ENCODE data around the gene LZTR1. TPM values are rescaled to one million over a fixed set of nuclear protein-coding genes. Genes with fewer than 3 reads are reported as not detected.
"Not testable (repeated sequence)": the region's sequence is repeated elsewhere in the genome, so short reads cannot be mapped to it uniquely, and the experiment has no call there.

The LZTR1 gene
- total RNA-seq, 2 donors from 2014 or later: 46.1 to 56.3 TPM

DNA sequence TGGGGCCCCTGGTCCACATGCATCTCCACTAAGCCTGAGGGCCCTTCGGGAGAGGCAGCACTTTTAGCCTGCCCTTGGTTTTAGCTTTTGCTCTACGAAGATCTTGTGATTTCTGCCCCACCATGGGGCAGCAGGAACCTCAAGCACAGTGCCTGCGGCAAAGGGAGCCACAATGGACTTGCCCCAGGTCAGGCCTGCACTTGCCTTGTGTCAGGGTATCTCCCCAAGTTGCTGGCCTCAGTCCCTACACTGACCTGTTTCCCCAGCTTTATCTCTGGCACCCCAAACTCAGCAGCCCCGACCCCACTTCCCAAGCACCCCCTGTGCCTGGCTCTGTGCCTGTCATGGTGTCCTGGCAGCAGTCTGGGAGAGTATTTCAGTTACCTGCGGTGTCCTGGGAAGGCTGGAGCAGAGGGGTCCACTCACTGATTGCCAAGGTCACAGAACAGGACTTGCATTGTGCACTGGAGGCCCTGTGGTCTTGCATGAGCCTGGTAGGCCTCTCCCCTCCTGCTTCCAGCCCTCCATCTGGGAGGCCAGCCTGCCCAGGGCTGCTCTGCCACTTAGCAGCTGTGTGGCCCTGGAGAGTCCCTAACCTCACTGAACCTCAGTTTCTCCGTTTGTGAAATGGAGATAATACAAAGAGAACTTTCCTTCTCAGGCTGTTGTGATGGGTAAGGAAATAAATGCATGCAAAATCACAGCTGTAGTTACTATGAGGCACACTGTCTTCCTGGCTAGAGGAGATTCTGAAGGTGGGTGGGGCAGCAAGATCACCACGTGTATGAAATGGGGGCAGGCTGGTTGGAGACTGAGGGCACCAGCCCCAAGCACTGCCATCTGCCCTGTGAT lies 18.7 kb upstream of the LZTR1 start:
- intact Hi-C loops (cut with DNase I): loop anchor here in 1 of 2 donors (2.0 kb wide), 2 partner anchors 15 to 31 kb away; no protein-coding TSS in a partner anchor
- DNase-seq (ENCODE audit: low spot score): no peak

DNA sequence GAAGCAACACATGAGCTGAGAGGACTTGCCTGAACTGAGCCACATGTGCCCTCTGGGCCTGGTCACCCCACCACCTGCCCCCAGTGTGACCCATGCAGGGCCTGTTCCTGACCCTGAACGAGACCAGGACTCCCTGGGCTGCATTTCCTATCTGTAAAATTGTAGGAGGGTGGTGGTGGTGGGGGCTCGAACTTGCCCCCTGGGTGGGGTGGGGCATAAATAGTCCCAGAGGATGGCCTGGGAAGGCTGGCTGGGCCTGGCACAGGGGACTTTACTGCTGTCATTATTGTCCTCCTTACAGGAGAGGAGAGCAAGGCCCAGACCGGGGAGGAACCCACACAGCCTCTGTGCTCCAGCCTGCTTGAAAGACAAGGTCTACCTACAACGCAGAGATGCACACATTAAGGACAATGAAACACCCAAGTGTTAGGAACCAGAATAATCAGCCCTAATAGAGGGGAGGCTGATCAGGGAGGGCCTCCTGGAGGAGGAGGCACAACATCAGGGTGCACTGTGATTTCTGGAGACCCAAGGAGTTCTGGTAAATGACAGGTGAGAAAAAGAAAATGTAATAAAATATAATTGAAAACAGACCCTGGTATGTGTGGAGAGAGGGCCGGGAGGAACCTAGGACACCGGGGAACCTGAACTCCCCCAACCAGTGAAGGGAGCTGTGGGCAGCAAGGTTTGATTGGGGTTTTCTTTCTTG lies 17.9 kb upstream of the LZTR1 start:
- intact Hi-C loops (cut with DNase I): loop anchor here in 1 of 2 donors (2.0 kb wide), 2 partner anchors 15 to 31 kb away; no protein-coding TSS in a partner anchor
- no peak for DNase-seq (ENCODE audit: low spot score)

DNA sequence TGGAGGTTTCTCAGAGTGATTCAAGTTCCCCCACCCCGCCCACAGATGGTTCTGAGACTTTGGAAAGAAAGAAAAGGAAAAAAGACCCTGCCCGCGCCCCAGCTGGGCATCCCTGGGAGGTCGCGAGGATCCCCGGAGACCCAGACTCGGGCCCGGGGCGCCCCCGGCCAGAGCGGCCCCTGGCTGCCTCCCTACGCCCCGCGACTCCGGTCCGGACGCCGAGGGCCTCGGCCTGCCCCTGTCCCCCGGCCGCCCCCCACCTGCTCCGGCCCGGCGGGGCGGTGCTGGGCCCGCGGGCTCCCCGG lies 17.3 kb upstream of the LZTR1 start:
- intact Hi-C loops (cut with DNase I): loop anchor here in 1 of 2 donors (2.0 kb wide), 2 partner anchors 16 to 32 kb away; no protein-coding TSS in a partner anchor

DNA sequence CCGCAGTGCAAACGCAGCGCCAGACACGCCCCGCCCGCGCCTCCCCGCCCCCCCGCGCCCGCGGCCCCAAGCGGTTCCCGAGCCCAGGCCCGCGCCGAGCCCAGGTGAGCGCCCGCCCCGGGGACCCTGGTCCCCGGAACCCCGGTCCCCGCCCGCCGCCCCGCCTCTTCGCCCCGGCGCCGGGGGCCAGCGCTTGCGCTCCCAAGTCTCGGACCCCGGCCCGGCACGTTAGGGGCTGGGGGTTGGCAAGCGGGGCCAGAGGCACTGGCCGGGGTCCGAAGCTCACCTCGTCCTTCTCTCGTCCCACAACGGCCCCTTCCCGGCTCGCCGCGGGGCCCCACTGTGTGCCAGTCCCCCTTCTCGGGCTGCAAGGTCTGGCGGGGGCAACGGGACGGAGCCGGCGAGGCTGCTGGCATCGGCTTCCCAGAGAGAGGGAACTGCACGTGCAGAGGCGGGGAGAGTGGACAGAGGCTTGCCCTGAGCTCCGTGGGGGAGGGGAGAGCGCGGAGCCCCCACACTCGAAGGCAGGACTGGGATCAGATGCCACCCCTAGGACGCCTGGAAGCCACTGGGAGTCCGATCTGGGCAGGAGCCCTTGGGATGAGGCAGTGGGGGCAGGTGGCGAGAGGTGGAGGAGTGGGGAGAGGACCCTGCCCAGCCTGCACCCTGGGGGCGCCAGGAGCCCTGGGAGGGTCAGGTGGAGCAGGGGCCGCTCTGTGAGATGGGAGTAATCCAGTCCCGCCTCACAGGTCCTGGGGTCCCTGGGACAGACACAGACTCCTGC lies 16.8 kb upstream of the LZTR1 start:
- intact Hi-C loops (cut with DNase I): loop anchor here in 1 of 2 donors (2.0 kb wide), 2 partner anchors 16 to 32 kb away; no protein-coding TSS in a partner anchor
- DNase-seq (ENCODE audit: low spot score): no peak

More for the DNA sequence above, 17.3 kb upstream of the LZTR1 start:
- DNase-seq (ENCODE audit: low spot score): no peak

DNA sequence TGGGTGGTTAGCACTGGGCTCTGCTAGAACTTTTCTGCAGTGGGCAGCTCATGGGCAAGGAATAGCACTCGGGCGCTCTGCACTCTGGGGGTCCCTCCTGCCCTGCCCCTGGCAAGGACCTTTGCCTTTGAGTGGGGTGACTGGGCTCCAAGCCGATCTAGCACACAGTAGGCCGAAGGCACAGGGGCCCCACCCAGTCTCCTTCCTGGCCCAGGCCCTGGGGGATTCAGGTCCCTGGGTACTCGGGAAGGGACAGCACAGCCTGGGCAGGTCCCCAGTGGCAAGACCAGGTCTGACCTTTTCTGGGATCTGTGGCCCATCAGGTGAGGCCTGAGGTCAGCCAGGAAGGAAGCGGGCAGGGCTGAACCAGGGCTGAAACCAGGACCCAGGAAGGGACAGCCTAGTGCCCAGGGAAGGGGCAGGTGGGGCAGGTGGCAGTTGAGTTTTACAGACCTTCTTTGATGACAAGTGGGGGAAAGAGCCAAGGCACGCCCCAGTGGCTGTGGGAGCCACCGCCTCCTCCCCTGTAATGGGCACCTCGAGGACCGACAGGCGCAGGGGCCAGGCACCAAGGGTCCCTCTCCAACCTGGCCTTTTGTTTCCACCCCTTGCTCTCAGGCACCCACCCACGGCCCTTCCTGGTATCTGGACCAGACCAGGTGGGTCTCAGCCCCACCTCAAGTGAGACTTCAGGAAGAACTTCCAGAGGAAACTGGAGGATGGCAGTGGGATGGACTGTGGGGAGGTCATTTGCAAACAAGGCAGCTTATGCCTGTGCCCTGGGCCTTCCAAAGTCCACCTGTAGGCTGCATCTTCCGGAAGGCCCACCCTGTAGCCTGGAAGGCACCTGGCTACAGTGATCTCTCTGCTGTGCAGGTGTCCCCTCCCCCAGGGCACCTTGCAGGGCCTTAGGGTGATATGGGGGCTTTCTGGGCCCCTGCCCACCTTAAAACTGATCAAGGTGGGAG lies 15.9 kb upstream of the LZTR1 start:
- DNase-seq (ENCODE audit: low spot score): no peak
- intact Hi-C loops (cut with DNase I): loop anchor here in 1 of 2 donors (2.0 kb wide), 2 partner anchors 17 to 33 kb away; no protein-coding TSS in a partner anchor

DNA sequence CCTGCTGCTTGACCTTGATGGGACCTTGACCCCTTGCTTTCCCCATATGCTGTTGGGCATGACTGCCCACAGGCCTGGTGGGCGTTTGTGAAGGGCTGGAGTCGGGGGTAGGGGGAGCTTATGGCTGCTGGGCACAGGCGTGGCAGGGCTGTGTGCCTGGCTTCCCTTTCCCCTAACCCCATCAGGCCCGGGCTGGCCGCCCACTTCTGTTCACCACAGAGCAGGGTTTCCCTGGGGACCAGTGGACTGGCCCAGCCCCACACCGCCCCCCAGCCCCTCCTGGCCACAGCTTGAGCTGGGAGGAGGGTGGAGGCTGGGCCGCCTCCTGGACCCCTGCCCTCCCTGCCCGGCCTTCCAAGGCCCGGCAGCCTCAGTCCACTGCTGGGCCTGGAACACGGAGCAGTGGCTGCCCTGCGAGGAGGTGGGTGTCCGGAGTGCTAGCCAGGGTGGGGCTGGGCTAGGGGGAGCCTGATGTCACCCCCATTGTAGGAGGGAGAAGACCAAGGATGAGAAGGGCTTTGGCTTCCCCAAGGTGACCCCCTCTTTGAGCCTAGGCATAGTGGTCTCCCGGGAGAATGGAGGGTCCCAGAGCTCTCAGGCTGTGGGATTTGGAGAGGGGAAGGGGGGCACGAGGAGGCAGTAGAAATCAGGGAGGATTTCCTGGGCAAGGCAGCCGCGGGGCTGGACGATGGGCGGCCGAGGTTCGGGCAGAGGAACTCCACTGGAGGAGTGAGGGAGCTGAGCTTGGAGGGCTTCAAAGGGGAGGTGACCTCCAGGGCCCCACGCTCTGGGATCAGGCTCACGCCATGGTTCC lies 15.0 kb upstream of the LZTR1 start, which contains the start of gene AIFM3:
TSS of gene AIFM3 (plus strand) at position 373 of the 814 bp plus-strand sequence. CDS start 690 bp downstream, outside the sequence.
- DNase-seq (ENCODE audit: low spot score): no peak
- intact Hi-C loops (cut with DNase I): no loop called here

DNA sequence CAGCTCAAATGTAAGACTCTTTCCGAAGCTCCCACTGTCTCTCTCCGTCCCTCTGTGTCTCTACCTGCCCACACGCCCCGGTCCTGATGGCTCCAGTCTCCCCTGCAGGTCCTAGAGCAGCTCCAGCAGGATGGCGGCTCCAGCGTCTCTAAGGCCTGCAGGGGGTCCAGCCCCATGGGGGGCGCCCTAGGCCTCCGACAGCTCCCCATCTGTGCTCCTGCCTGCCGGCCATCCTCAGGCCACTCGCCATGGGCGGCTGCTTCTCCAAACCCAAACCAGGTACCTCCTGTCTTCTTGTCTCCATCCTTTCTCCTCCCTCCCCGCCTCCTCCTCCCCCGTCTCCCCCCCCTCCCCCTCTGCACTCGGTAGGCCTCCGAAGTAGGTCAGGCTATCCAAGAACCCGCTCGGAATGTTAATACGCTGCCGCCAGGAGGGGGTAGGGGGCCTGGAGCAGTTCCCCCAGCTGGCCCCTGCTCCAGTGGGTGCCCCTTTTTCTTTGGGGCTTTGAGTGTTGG lies 14.3 kb upstream of the LZTR1 start:
- intact Hi-C loops (cut with DNase I): no loop called here
- DNase-seq (ENCODE audit: low spot score): no peak

DNA sequence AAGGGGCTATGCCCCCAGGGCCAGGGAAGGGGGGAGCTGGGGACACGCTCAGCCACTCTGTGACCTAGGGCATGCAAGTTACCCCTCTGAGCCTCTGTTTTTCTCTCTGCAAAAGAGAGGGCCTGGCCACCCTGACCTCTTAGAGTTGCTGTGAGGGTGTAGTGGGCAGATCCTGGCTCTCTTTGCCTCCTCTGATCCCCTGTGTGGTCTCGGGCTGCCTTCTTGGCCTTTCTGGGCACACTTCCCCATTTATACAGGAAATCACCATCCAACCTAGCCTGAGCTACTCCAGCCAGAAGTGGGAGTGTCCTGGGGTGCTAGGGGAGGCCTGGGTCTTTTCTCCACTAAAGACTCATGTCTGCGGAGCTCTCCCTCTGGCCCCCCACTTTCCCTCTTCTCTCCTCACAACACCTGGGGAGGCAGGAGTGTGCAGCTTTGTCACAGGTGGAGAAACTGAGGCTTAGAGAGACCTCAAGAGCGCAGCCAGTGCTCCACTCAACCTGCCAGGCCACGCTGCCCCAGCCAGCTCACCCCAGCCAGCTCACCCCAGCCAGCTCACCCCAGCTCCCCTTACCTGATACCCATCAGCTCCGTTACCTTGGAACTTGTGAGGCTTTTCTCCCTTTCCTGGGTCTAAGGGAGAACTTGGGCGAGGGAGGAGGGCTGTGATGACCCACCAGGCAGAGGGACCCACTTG lies 13.7 kb upstream of the LZTR1 start:
- intact Hi-C loops (cut with DNase I): no loop called here

DNA sequence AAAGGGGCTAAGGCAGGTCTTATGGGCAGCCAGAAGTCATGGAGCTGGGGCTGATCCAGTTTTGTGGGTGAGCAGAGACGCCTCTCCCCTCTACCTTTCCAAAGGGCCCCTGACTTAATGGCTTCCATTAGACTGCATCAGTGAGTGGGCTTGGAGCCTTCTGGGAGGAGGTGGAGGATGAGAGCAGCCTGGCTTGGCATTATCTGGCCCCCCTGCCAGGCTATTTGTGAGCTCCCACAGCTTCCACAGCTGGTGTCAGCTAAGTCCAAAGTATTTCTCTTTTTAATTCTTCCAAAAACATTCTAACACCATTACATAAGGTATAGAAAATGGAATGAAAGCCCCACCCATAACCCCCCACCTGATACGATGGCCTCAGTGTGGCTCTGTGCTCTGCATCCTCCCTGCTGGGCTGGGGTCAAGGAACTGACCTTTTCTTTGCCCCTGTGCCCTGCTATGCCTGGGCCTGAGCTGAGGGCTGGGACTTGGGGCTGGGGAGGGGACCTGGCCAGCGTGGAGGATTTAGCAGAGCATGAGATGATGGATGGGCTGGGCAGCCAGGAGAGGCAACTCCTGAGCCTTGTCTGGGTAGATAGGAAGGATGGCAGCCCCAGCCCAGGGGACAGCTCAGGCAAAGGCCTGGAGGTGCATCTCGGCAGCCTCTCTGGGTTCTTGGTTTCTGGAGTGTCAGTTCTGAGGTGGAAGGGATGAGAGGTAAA lies 11.0 kb upstream of the LZTR1 start:
- no peak for DNase-seq (ENCODE audit: low spot score)
- intact Hi-C loops (cut with DNase I): no loop called here

More for the DNA sequence above, 13.7 kb upstream of the LZTR1 start:
- DNase-seq (ENCODE audit: low spot score): no peak

DNA sequence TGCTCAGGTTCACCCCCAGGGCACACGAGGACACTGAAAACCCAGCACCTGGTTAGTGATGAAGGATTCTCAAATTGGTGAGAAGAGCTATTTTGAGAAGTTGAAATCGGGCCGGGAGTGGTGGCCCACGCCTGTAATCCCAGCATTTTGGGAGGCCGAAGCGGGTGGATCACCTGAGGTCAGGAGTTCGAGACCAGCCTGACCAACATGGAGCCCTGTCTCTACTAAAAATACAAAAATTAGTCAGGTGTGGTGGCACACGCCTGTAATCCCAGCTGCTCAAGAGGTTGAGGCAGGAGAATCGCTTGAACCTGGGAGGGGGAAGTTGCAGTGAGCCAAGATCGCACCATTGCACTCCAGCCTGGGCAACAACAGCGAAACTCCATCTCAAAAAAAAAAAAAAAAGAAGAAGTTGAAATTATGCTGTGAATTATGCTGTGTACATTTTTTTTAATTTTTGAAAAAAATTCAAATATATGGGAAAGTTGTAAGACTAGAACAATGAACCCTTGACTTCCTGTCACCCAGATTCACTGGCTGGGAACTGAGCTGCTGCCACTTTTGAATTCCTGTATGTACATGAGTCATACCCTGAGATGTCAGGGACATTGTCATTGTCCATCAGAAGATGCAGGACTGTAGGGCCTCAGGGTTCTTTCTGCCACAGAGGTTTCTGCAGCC lies 9.9 kb upstream of the LZTR1 start:
- intact Hi-C loops (cut with DNase I); DNase-seq (ENCODE audit: low spot score): not testable (repeated sequence)

DNA sequence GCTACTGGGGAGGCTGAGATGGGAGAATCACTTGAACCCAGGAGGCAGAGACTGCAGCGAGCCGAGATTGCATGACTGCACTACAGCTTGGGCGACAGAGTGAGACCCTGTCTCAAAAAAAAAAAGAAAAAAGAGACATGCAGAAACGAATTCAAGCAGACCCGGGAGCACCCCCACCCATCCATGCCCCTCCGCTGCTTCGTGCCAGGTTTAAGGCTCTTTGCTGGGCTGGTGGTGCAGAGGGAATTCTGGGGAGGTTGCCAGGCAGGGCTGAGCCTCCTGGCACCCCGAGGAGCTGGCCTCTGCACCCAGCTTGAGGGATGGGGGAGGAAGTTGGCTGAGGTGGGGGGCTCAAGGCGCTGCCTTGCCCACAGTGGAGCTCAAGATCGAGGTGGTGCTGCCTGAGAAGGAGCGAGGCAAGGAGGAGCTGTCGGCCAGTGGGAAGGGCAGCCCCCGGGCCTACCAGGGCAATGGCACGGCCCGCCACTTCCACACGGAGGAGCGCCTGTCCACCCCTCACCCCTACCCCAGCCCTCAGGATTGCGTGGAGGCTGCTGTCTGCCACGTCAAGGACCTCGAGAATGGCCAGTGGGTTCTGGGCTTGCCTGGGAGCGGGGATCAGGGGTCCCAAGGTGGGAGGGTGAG lies 9.0 kb upstream of the LZTR1 start:
- DNase-seq (ENCODE audit: low spot score): no peak
- intact Hi-C loops (cut with DNase I): no loop called here

DNA sequence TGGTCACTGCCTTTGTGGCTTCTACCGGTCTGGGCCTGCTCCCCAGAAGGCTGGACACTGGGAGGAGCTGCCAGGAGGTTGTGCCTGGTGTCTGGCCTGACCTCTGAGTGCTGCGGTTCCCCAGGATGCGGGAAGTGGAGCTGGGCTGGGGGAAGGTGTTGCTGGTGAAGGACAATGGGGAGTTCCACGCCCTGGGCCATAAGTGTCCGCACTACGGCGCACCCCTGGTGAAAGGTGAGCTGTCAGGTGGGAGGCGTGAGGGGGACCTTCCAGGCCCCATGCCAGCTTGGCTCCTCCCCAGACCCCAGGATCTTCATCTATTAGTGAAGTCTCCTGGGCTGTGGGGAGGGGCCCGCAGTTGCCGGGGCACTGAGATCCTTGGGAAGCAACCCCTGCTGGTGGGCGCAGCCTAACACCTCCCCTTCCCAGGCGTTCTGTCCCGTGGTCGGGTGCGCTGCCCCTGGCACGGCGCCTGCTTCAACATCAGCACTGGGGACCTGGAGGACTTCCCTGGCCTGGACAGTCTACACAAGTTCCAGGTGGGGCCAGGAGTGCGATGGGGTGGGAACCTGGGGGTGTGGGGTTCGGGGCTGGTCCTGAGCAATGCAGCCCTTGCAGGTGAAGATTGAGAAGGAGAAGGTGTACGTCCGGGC lies 8.3 kb upstream of the LZTR1 start:
- no peak for DNase-seq (ENCODE audit: low spot score)
- intact Hi-C loops (cut with DNase I): no loop called here

DNA sequence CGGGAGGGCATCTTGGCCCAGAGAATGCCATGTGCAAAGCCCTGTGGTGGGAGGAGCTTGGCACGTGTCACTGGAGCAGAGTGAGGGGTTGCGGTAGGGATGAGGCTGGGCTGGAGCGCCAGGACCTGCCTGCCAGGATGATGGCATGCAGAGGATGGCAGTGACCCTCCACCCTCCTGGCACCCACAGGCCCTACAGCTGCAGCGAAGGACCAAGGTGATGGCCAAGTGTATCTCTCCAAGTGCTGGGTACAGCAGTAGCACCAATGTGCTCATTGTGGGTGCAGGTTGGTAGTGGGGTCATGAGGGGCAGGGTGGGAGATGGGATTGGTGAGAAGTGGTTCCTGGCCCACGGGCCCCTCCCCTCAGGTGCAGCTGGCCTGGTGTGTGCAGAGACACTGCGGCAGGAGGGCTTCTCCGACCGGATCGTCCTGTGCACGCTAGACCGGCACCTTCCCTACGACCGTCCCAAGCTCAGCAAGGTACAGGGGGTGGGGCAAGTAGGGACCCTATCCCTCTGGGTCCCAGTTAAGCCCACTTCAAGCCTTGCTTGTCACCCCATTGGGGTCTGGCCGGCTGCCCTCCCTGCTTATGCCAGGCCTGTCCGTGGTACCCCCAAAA lies 7.7 kb upstream of the LZTR1 start:
- no peak for DNase-seq (ENCODE audit: low spot score)

More for the DNA sequence above, 7.7 kb upstream of the LZTR1 start:
- intact Hi-C loops (cut with DNase I): no loop called here

Measured in posterior vena cava (tissue), 2 donors.